NCI-H1694 treated with DMSO at 0.1 percent for 48 hours (cell line): ENCODE measurements around the gene UGT1A4.

Experiments
- DNase-seq: peaks from one replicate; lab custom pipeline; 2025; lab: John Stamatoyannopoulos, UW

Gene UGT1A4

GRCh38 chr2:233791151-233791882 is 72.8 kb downstream of the UGT1A4 start:
- DNase-seq, result no peak

GRCh38 chr2:233791883-233792329 is 73.4 kb downstream of the UGT1A4 start:
- DNase-seq, result no peak

- DNase-seq, result no peak
These were observed 74.2 kb downstream of the UGT1A4 start for GRCh38 chr2:233792720-233793119.

GRCh38 chr2:233793465-233794127 is 75.1 kb downstream of the UGT1A4 start:
- DNase-seq, result no peak

- no peak for DNase-seq
These were observed 75.7 kb downstream of the UGT1A4 start for GRCh38 chr2:233794128-233794658.

- DNase-seq, result no peak
These were observed 77.2 kb downstream of the UGT1A4 start for GRCh38 chr2:233795735-233796171.

GRCh38 chr2:233796254-233796653 is 77.7 kb downstream of the UGT1A4 start:
- DNase-seq, result no peak

GRCh38 chr2:233798335-233799086 is 80.0 kb downstream of the UGT1A4 start:
- DNase-seq, result no peak

- DNase-seq, result no peak
These were observed 80.6 kb downstream of the UGT1A4 start for GRCh38 chr2:233799087-233799665.

- no peak for DNase-seq
These were observed 81.2 kb downstream of the UGT1A4 start for GRCh38 chr2:233799716-233800115.

- no peak for DNase-seq
These were observed 81.7 kb downstream of the UGT1A4 start for GRCh38 chr2:233800208-233800607.

GRCh38 chr2:233801357-233802131 is 83.0 kb downstream of the UGT1A4 start:
- DNase-seq, result no peak

GRCh38 chr2:233802132-233802815 is 83.7 kb downstream of the UGT1A4 start:
- DNase-seq, result no peak

GRCh38 chr2:233803292-233803911 is 84.9 kb downstream of the UGT1A4 start:
- DNase-seq, result no peak

GRCh38 chr2:233803994-233804393 is 85.5 kb downstream of the UGT1A4 start:
- no peak for DNase-seq

- no peak for DNase-seq
These were observed 88.8 kb downstream of the UGT1A4 start for GRCh38 chr2:233807215-233807865.

GRCh38 chr2:233807966-233808935 is 89.7 kb downstream of the UGT1A4 start:
- no peak for DNase-seq

- no peak for DNase-seq
These were observed 91.8 kb downstream of the UGT1A4 start for GRCh38 chr2:233810385-233810784.

GRCh38 chr2:233811087-233811486 is 92.6 kb downstream of the UGT1A4 start:
- DNase-seq, result no peak
